Renal pelvis (tissue), 4 donors: ENCODE results near the gene COL18A1. TPM values are rescaled to one million over a fixed set of nuclear protein-coding genes. Genes with fewer than 3 reads are reported as not detected.

Experiments used
- DNase-seq: peaks from one replicate; pipeline ENCODE4 v3.0.0-alpha.2; 2013
- polyA plus RNA-seq, 3 donors: library from polyadenylated mRNA; unstranded; fragments of 120-200 nt; gene quantifications; one replicate each; pipeline ENCODE4 v1.2.1, GENCODE V29; 2013; ENCODE audit not compliant: insufficient read length in 3 of 3

Gene COL18A1
- polyA plus RNA-seq, 3 donors, result 174 to 228 (median 196) TPM

GRCh38 chr21:45393833-45394638 is 10.9 kb upstream of the COL18A1 start:
- DNase-seq, result no peak

- DNase-seq, result no peak
Measured at GRCh38 chr21:45396620-45396995, 8.4 kb upstream of the COL18A1 start.

DNA sequence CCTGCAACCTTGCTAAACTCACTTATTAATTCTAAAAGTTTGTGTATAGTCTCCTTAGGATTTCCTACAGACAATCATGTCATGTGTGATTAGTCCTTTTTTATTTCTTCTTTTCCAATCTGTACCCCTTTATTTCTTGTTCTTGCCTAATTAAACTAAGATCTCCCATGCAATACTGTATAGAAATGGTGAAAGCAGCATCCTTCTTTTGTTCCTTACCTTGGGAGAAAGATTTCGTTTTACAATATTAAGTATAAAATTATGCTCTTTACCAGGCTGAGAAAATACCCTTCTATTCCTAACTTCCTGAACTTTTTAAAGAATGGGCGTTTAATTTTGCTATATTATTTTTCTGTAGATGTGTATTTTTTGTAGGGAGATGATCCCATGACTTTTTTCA is 7.6 kb upstream of the COL18A1 start:
- no peak for DNase-seq

GRCh38 chr21:45401054-45401518 is 3.9 kb upstream of the COL18A1 start:
- no peak for DNase-seq

- DNase-seq, result no peak
Measured at GRCh38 chr21:45401916-45402900, 2.8 kb upstream of the COL18A1 start.

DNA sequence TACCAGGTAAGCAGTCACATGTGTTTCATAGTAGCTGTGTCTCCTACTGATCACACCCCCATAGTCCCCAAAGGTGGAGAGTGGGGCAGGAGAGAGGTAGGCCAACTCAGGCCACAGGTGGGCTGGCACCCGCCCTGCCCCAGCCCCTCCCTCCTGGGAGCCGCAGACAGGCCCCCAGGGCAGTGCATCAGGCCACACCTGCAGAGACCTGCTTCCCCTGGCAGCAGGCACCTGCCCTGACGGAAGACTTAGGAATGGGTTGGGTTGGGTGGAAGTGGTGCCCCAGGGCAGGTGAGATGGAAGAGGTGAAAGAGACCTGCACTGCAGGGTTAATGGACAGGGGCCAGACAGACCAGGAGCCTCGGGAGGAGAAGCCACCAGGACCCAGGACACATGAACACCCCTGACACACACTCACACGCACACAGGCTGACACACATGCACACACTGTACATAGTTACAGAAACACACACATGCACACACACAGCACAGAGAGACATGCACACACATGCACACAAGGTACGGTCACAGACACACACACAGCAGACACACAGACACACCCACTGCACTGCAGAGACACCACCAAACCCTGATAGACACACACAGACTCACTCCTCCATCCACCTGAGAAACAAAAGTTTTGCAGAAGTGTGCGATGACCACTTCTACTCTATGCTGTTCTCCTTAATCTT is 1.7 kb upstream of the COL18A1 start:
- no peak for DNase-seq

GRCh38 chr21:45403825-45404729 is 888 bp upstream of the COL18A1 start:
- no peak for DNase-seq

DNA sequence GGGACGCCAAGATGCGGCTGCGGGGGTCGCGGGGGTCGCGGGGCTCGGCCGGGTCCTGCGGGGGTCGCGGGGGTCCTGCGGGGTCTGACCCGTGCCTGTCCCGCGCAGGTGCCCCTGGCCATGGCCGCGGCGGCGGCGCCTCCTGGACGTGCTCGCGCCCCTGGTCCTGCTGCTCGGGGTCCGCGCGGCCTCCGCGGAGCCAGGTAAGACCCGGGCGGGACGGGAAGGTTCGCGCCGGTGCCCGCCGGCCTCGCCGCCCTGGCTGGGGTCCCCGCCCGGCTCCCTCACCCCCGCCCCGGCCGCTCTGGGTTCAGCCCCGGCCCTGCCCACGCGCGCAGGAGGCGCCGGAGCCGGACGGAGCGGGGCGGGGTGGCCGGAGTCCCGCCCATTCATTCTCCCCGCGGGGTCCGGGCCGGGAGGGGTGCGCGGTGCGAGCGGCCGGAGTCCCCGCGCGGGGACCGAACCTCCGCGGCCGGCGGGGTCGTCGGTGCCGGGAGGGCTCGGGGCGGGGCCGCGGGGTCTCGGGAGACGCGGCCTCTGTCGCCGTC is 380 bp downstream of the COL18A1 start:
- no peak for DNase-seq

GRCh38 chr21:45405819-45406762 is 1.1 kb downstream of the COL18A1 start:
- DNase-seq, result no peak

DNA sequence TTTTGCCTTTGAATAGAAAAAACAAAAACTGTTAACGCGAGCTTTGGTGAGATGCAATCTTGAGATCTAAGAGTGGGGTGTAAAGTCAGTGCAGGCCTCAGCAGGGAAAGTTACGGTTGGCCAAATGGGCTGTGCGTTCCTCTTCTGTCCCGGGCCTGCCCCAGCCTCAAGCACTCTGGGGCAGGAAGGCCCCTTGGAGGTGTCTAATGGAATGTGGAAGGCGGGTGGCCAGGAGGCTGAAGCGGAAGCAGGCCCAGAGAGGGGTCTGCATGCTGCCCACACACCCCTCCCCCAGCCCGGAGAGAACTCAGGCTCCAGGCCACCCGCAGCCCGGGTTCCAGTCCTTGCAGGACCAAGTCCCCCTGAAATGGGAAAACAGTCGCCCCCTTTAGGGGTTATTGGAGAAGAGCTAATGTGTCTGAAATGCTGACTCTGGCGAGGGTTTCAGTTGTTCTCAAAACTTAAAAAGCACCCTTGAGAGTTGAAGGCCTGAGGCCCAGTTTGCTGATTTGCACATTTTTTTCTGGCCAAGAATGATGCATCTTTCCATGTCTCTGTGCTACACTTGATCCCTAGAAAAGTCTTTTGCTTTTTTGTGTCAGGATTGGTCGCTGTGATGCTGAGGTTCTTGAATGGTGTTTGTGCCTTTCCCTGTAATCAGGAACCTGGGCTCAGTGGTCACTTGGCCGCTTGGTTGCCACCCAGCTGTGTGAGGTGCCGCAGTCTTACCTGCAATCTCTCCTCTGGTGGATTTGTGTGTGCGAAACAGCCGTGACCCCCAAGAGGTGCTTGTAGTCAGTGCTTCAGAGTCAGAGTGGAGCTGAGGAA is 2.0 kb downstream of the COL18A1 start:
- DNase-seq, result no peak

DNA sequence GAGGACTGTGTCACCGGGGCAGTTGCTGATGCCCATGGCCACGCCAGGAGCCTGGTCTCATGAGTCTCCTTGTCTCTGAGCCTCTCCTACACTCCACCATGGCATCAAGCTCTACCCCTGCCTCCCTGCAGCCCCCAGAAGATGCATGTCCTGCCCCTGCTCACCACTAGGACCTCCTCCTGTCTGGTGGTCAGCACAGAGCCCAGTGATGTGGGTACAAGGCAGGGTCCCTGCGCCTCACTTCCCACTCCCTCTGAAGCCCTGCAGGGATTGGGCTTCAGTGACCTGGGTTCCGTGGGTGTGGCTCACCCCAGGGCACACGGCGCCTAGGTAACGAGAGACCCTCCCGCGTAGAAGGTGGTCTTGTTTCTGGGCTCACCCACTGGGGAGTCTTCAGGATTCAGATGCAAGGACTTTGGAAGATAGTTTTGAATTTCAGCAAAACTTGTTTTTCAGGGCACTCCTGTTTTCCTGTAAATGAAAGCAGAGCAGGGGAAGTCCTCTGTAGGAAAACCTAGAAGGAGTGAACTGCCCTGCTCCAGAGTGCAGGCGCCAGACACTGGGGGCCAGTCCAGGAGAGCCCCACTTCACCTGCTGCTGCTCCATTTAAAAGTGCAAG is 2.8 kb downstream of the COL18A1 start:
- DNase-seq, result no peak

GRCh38 chr21:45408271-45408791 is 3.4 kb downstream of the COL18A1 start:
- DNase-seq, result no peak

DNA sequence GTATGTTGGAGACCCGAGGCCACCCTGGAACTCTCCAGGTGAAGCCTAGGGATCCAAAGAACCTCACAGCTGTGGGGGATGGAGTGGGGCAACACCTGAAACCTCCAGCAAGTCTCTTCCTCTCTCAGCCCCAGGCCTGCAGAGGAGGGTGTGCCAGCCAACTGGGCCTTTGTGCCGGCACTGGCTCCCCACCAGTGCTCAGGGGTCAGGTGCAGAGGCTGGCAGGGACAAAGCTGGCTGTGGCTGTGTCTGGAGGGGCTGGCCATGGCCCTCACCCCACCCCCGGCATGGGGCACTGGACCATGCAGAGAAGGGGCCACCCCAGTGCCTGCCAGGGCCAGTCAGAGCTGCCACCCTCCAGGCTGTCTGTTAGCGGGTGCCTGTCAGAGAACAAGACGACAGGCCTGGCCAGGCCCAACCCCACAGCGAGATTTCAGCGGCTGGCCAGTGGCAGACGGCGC is 3.9 kb downstream of the COL18A1 start:
- no peak for DNase-seq

DNA sequence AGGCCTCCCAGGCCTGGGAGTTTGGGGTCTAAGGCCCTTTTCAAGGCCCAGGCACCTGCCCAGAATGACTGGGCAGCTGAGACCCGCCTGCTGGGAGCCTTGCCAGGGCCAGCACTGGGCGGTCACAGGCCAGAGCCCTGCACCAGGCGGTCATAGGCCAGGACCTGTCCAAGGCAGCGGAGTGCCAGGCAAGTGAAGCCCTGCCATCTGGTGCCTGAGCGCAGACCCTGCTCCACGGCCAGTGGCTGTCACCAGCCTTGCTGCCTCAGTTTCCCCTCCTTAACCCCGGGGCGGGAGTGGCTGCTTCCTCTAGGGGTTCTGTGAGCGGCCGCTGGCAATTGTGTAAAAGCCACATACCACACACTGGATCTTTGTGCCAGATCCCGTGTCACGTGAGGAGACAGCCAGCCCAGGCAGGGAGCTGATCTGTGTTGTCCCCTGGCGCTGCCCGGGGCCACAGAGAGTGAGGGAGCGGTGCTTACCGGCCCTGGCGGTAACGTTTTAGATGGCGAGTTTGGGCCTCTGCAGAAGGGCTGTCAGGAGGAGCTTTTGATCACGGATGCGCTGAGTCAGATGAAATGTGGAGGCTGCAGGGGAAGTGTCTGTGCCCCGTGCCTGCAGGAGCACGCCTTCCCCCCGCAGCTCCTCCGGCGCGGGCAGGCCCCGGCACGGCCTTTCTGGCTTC is 4.6 kb downstream of the COL18A1 start:
- no peak for DNase-seq

DNA sequence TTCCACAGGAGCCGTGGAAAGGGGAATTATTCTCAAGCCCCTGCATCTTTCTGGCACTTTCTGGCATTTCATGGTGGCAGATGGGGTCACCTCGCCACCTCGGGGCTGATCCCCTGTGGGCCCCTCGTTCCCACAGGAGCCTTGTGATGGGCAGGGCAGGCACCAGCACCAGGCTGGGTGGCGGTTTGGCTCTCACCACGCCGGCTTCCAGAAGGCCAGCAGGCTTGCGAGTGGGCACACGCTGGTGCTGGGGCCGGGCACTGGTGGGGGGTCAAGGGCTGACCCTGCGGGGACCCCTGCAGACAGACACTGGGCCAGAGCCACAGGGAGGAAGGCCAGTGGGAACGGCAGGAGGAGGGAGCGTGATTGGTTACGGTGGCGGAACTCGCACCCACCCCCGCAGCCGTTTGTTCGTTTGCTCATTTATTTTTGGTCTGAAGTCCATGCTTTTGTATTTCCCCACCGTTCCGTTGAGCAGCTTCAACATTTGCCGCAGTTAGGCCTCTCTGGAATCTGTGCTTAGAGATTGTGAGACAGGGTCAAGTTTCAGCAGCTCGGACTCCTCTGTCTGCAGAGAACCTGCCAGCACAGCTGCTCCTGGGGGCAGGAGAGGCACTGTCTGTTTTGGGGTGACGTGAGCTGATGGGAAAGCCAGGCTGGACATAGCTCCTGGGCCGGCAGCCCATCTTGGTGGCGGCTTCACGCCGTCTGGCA is 5.3 kb downstream of the COL18A1 start:
- DNase-seq, result no peak
